A673 (cell line): ENCODE measurements around the gene TRPM1. TPM values are rescaled to one million over a fixed set of nuclear protein-coding genes. Genes with fewer than 3 reads are reported as not detected.

Experiments
- Bru-seq: library from RNA; stranded (reverse); fragments of 400-500 nt; gene quantifications from one replicate; lab custom pipeline; 2021; lab: Mats Ljungman, UMichigan
- BruChase-seq, 2 experiments: library from RNA; stranded (reverse); fragments of 400-500 nt; gene quantifications; one replicate each; lab custom pipeline; 2021; lab: Mats Ljungman, UMichigan
- BruUV-seq: library from RNA; stranded (reverse); fragments of 400-500 nt; replicated peaks from 2 replicates; lab custom pipeline; 2021; lab: Mats Ljungman, UMichigan
- CTCF ChIA-PET: fragments of 300-600 bp; sonication (Branson Sonifier 250); formaldehyde crosslinking; loops from one replicate; lab custom pipeline; 2022; ENCODE audit warnings: antibody characterized with exemption; lab: Charles Lee
- POLR2A ChIA-PET: fragments of 300-600 bp; sonication (Branson Sonifier 250); formaldehyde crosslinking; loops from one replicate; lab custom pipeline; 2022; ENCODE audit warnings: antibody characterized with exemption; ENCODE audit not compliant: low non-redundant PET; lab: Charles Lee
- DNase-seq: peaks from one replicate; pipeline ENCODE4 v3.0.0-alpha.2; 2015; ENCODE audit warnings: low spot score
- H3K27ac ChIP-seq: fragments of 200-600 bp; sonication (generic); 2 replicates; pipeline ENCODE4 v1.5.1; 2016; ENCODE audit warnings: mixed run types, low read depth, mild to moderate bottlenecking, mixed read lengths, antibody characterized with exemption, low read length; ENCODE audit not compliant: poor library complexity, severe bottlenecking
- H3K27me3 ChIP-seq: fragments of 200-600 bp; sonication (generic); replicated peaks from 2 replicates; pipeline ENCODE4 v1.6.1; 2017; ENCODE audit warnings: mixed run types, low read depth, mild to moderate bottlenecking, mixed read lengths, antibody characterized with exemption, low read length; ENCODE audit not compliant: insufficient read depth, poor library complexity
- H3K36me3 ChIP-seq: fragments of 200-600 bp; sonication (generic); 2 replicates; pipeline ENCODE4 v1.6.1; 2016; ENCODE audit warnings: mixed run types, mild to moderate bottlenecking, mixed read lengths, antibody characterized with exemption, low read length; ENCODE audit not compliant: insufficient read depth, poor library complexity, severe bottlenecking
- H3K4me1 ChIP-seq: fragments of 200-600 bp; sonication (generic); 2 replicates; pipeline ENCODE4 v1.6.1; 2017; ENCODE audit warnings: mixed run types, mild to moderate bottlenecking, mixed read lengths, antibody characterized with exemption, low read length; ENCODE audit not compliant: insufficient read depth, poor library complexity, severe bottlenecking
- H3K4me3 ChIP-seq: fragments of 200-600 bp; sonication (generic); 2 replicates; pipeline ENCODE4 v1.5.1; 2016; ENCODE audit warnings: low read depth, mixed run types, mild to moderate bottlenecking, mixed read lengths, low read length; ENCODE audit not compliant: poor library complexity, severe bottlenecking
- H3K9me3 ChIP-seq: fragments of 200-600 bp; sonication (generic); 2 replicates; pipeline ENCODE4 v1.6.1; 2016; ENCODE audit warnings: mixed run types, low read depth, mild to moderate bottlenecking, mixed read lengths, antibody characterized with exemption, low read length; ENCODE audit not compliant: poor library complexity, severe bottlenecking
- EZH2 ChIP-seq: fragments of 200-600 bp; sonication (generic); IDR thresholded peaks from 2 replicates; pipeline ENCODE4 v1.6.1; 2017; ENCODE audit warnings: borderline replicate concordance, low read depth, mild to moderate bottlenecking, mixed read lengths, antibody characterized with exemption, low read length; ENCODE audit not compliant: poor library complexity, severe bottlenecking
- intact Hi-C: fragments of 100-400 bp; cut with micrococcal nuclease; formaldehyde crosslinking; loops from one replicate; pipeline ENCODE4 v1.10.0; 2022; ENCODE audit not compliant: unreplicated experiment
- long read RNA-seq: library from polyadenylated mRNA; stranded (forward); transcript quantifications from one replicate; pipeline ENCODE4 v2.0.0, GENCODE V29; 2022
- total RNA-seq: library from RNA; stranded (reverse); gene quantifications from 2 replicates; pipeline ENCODE4 v1.2.3, GENCODE V29; 2021
- TF ChIP-seq, protein P1 (sequence below): fragments of 300-800, 200-600 bp; sonication (generic); conservative IDR thresholded peaks from 2 replicates; pipeline ENCODE4 v1.5.1; 2017; ENCODE audit warnings: low read depth, mild to moderate bottlenecking, antibody characterized with exemption, low read length, moderate library complexity, mixed read lengths

Gene TRPM1
- total RNA-seq (not detected in 2 replicates), Bru-seq, nascent RNA (percentile 1 among the genes with signal in this experiment), BruChase-seq, experiment 1, labeled RNA remaining after a 2-hour chase (percentile 0 among the genes with signal in this experiment), BruChase-seq, experiment 2, labeled RNA remaining after a 6-hour chase (percentile 1 among the genes with signal in this experiment)
- long read RNA-seq, result 0 reads

DNA sequence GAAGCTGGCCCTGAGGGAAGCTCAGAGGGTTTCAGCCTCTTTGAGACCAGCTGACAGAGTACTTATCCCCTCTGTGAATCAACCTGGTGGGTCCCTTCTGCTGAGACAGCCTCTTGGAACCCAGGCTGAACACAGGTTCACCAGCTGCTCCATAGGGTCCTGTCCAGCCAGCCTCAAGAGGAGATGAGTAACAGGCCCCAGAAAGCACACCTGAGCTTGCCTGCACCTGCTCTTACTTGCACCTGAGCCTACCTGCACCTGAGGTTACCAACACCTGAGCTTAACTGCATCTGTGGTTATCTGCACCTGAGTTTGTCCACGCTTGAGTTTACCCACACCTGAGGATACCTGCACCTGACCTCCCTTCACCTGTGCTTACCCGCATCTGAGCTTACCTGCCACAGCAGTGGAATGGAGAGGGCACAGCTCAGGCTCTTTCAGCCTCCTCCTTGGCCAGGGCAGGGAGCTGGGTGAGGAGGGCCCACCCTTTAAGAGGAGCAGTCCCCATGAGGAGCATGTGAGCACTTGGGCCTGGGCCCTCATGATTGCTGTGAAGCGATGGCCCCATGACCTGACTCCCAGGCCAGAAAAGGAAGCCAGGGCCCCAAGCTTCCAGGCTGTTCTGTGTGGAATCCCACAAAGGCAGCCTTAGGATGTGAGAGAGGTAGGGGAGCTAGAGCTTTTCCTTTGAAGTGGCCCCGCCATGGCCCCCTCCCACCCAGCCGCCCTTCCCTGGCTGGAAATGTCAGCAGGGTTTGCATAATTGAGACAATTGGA lies at the start of gene TRPM1:
TSS of gene TRPM1 (minus strand) at position 464 of the 777 bp plus-strand sequence. CDS start 20,370 bp downstream, outside the sequence.
- no peaks in the 10 kb centered on the region for H3K9me3 ChIP-seq
- intact Hi-C loops, result no loop called here
- no peak within 1 kb of the TSS for H3K27ac ChIP-seq
- no peaks in the 10 kb centered on the region for H3K27me3 ChIP-seq
- POLR2A ChIA-PET, result no interaction called here
- no peak within 1 kb of the TSS for H3K4me3 ChIP-seq
- CTCF ChIA-PET, result no interaction called here
- H3K4me1 ChIP-seq, result peaks cover 3% of the 10 kb centered on the region
- no peaks in the 10 kb centered on the region for H3K36me3 ChIP-seq
- TF ChIP-seq, protein P1, sequence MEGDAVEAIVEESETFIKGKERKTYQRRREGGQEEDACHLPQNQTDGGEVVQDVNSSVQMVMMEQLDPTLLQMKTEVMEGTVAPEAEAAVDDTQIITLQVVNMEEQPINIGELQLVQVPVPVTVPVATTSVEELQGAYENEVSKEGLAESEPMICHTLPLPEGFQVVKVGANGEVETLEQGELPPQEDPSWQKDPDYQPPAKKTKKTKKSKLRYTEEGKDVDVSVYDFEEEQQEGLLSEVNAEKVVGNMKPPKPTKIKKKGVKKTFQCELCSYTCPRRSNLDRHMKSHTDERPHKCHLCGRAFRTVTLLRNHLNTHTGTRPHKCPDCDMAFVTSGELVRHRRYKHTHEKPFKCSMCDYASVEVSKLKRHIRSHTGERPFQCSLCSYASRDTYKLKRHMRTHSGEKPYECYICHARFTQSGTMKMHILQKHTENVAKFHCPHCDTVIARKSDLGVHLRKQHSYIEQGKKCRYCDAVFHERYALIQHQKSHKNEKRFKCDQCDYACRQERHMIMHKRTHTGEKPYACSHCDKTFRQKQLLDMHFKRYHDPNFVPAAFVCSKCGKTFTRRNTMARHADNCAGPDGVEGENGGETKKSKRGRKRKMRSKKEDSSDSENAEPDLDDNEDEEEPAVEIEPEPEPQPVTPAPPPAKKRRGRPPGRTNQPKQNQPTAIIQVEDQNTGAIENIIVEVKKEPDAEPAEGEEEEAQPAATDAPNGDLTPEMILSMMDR, result no peak
- TF ChIP-seq EZH2, result no peak
- no peak for DNase-seq
- BruUV-seq, result no TSS peak

DNA sequence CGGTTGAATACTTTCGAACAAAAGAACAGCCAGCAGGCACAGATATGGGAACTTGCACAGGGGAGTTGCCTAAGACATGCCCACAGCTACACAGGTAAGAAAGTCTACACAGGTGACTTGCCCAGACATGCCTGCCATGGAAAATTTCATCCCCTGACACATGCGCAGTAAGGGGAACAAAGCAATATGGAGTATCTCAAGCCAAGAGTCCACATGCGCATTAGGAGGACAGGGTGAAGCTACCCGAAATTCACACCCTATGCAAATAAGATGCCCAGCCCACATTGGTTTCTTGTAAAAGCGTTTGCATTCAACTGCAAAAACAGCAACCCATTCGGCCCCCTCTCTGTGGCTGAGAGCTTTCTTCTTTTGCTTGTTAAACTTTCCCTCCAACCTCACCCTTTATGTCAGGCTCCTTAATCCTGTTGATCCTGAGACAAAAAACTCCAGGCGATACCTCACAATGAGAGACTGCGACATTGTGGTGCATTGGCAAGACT lies 49.3 kb upstream of the TRPM1 start:
- no peaks in the 10 kb centered on the region for H3K36me3 ChIP-seq
- intact Hi-C loops, result no loop called here
- no TSS peak for BruUV-seq
- H3K4me1 ChIP-seq, result no peaks in the 10 kb centered on the region
- H3K27ac ChIP-seq, result no peak overlapping the region
- CTCF ChIA-PET, result no interaction called here
- TF ChIP-seq EZH2, result no peak
- TF ChIP-seq, protein P1, result no peak
- no peaks in the 10 kb centered on the region for H3K9me3 ChIP-seq
- H3K4me3 ChIP-seq, result no peak overlapping the region
- POLR2A ChIA-PET, result no interaction called here
- no peaks in the 10 kb centered on the region for H3K27me3 ChIP-seq
- no peak for DNase-seq

DNA sequence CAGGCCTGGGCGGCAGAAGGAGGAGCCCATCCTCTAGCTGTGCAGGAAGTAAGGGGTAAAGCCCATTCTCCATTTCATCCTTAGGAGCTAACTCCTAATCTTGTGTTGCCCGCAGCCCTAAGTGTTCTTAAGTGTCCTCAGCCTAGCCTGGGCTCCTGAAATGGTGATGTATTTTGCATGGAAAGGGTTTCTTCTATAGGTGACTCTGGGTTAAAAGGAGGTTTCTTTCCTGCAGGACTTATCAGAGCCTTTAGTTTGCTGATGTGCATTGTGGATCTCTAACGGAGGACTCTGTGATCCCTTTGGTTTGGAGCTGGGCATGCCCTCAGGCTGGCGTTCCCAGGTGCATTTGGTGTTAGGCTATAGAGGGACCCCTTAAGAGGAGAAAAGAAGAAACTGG lies 48.5 kb upstream of the TRPM1 start:
- no peaks in the 10 kb centered on the region for H3K27me3 ChIP-seq
- ChIA-PET POLR2A (no interaction called here), CTCF (no interaction called here)
- DNase-seq, result no peak
- no TSS peak for BruUV-seq
- H3K27ac ChIP-seq, result no peak overlapping the region
- intact Hi-C loops, result no loop called here
- H3K4me1 ChIP-seq, result no peaks in the 10 kb centered on the region
- H3K36me3 ChIP-seq, result no peaks in the 10 kb centered on the region
- no peak overlapping the region for H3K4me3 ChIP-seq
- TF ChIP-seq, protein P1, result no peak
- TF ChIP-seq EZH2, result no peak
- no peaks in the 10 kb centered on the region for H3K9me3 ChIP-seq
